Loucy (cell line): ENCODE data around the gene PLP1.

Experiments
- EZH2phosphoT487 ChIP-seq: fragments of 200-600 bp; IDR thresholded peaks from 2 replicates; pipeline ENCODE4 v1.6.1; 2018; ENCODE audit warnings: antibody characterized with exemption, mild to moderate bottlenecking, moderate library complexity, borderline replicate concordance
- TF ChIP-seq, protein P1 (sequence below): fragments of 200-600 bp; sonication (generic); conservative IDR thresholded peaks from 2 replicates; pipeline ENCODE4 v1.5.1; 2014; ENCODE audit warnings: mild to moderate bottlenecking, antibody characterized with exemption, low read length

DNA sequence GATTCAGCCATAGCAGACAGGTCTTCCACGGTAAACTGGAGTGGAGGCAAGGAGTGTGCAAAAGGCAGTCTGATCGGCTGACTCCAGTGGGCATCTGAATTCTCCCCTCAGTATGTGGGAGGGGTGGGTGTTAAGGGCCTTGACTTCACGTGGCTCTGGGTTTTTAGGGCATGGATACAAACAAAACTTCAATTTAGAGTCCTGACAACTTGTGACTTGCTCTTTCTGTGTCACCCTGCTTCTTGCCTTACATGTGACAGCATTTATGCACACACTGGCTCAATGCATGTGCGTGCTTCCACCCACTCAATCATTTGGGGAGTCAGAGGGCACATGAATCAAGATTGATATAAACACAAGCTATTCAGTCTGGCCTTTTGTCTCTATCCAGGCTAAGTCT, 17.5 kb downstream of the PLP1 start:
- TF ChIP-seq, protein P1, sequence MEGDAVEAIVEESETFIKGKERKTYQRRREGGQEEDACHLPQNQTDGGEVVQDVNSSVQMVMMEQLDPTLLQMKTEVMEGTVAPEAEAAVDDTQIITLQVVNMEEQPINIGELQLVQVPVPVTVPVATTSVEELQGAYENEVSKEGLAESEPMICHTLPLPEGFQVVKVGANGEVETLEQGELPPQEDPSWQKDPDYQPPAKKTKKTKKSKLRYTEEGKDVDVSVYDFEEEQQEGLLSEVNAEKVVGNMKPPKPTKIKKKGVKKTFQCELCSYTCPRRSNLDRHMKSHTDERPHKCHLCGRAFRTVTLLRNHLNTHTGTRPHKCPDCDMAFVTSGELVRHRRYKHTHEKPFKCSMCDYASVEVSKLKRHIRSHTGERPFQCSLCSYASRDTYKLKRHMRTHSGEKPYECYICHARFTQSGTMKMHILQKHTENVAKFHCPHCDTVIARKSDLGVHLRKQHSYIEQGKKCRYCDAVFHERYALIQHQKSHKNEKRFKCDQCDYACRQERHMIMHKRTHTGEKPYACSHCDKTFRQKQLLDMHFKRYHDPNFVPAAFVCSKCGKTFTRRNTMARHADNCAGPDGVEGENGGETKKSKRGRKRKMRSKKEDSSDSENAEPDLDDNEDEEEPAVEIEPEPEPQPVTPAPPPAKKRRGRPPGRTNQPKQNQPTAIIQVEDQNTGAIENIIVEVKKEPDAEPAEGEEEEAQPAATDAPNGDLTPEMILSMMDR, result no peak
- no peak for TF ChIP-seq EZH2phosphoT487
